GM23248 (cell line): ENCODE results near the gene UBAC2.

Source experiments
- EZH2 ChIP-seq: fragments of 200-600 bp; sonication (generic); IDR thresholded peaks from 2 replicates; pipeline ENCODE4 v1.6.1; 2018; ENCODE audit warnings: antibody characterized with exemption, mild to moderate bottlenecking; ENCODE audit not compliant: insufficient read depth, poor library complexity, severe bottlenecking
- EZH2phosphoT487 ChIP-seq: fragments of 200-600 bp; sonication (generic); IDR thresholded peaks from 2 replicates; pipeline ENCODE4 v1.6.1; 2018; ENCODE audit warnings: antibody characterized with exemption, moderate library complexity, mild to moderate bottlenecking, low read depth; ENCODE audit not compliant: insufficient read depth

DNA sequence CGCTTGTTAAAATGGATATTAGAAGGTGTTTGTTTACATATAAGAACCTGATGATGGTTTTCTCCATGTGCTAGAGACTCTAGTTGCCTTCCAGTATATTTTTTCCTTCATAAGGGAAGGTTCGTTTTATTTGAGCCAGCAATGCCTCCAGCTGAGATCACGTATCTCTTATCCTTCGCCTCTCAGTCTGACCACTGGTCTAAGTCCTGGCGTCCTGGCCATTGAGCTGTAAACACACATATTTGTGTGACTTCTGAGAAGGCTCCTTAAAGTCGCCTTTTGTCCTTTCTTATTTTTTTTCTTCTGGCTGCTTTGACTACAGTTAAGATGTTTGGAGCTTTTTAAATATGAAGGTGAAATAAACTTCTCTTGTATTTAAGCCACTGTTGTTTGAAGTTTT, 130.3 kb downstream of the UBAC2 start:
- TF ChIP-seq EZH2, result no peak
- no peak for TF ChIP-seq EZH2phosphoT487
